Common myeloid progenitor, CD34-positive (primary cell): ENCODE results near the gene ZNF516.

Source experiments
- CTCF ChIA-PET: fragments of 350-600 bp; sonication (Branson Sonifier 250); formaldehyde crosslinking; loops from one replicate; lab custom pipeline; 2021; ENCODE audit warnings: antibody characterized with exemption; lab: Charles Lee
- POLR2A ChIA-PET: fragments of 350-600 bp; sonication (Branson Sonifier 250); formaldehyde crosslinking; loops from one replicate; lab custom pipeline; 2021; ENCODE audit warnings: antibody characterized with exemption; lab: Charles Lee
- DNase-seq, 3 donors: peaks; one replicate each; pipeline versions ENCODE4 v3.0.0 to v3.0.0-alpha.2; 2013
- H3K27ac ChIP-seq, 2 experiments: 1 replicate in 1 of 2; 2 replicates in 1 of 2; pipeline ENCODE4 v1.7.0; 2013; ENCODE audit warnings: inconsistent platforms in 2 of 2, low read length in 2 of 2, mild to moderate bottlenecking in 2 of 2, low read depth in 1 of 2, moderate library complexity in 1 of 2; ENCODE audit not compliant: severe bottlenecking in 2 of 2, insufficient read depth in 1 of 2, poor library complexity in 1 of 2
- H3K27me3 ChIP-seq, 5 experiments: replicated peaks in 2 of 5; 1 replicate in 3 of 5; 2 replicates in 2 of 5; pipeline versions ENCODE4 v1.6.1 to v1.7.0; 2013; ENCODE audit warnings: low read length in 4 of 5, mild to moderate bottlenecking in 2 of 5, moderate library complexity in 2 of 5, inconsistent platforms in 1 of 5; ENCODE audit not compliant: insufficient read depth in 5 of 5, control insufficient read depth in 4 of 5
- H3K36me3 ChIP-seq, 4 experiments: 1 replicate in 2 of 4; 2 replicates in 2 of 4; pipeline versions ENCODE4 v1.6.1 to v1.7.0; 2013; ENCODE audit warnings: low read length in 3 of 4, control low read depth in 1 of 4, mild to moderate bottlenecking in 1 of 4; ENCODE audit not compliant: control insufficient read depth in 4 of 4, insufficient read depth in 4 of 4
- H3K4me1 ChIP-seq, 4 experiments: 1 replicate in 3 of 4; 2 replicates in 1 of 4; pipeline versions ENCODE4 v1.6.1 to v1.7.1; 2013; ENCODE audit warnings: low read length in 3 of 4, mild to moderate bottlenecking in 3 of 4, control low read depth in 1 of 4, inconsistent platforms in 1 of 4, moderate library complexity in 1 of 4; ENCODE audit not compliant: control insufficient read depth in 4 of 4, insufficient read depth in 4 of 4; ENCODE audit errors: control extremely low read depth in 1 of 4
- H3K4me3 ChIP-seq, 7 experiments: 1 replicate in 4 of 7; 2 replicates in 3 of 7; pipeline versions ENCODE4 v1.5.1 to v1.7.0; 2013; ENCODE audit warnings: mild to moderate bottlenecking in 7 of 7, low read length in 6 of 7, moderate library complexity in 6 of 7, inconsistent platforms in 2 of 7, low read depth in 2 of 7, control low read depth in 1 of 7; ENCODE audit not compliant: insufficient read depth in 4 of 7, control insufficient read depth in 1 of 7; ENCODE audit errors: extremely low read depth in 1 of 7
- H3K9me3 ChIP-seq, 5 experiments: 1 replicate in 4 of 5; 2 replicates in 1 of 5; pipeline versions ENCODE4 v1.6.1 to v1.7.1; 2013; ENCODE audit warnings: low read length in 4 of 5, mild to moderate bottlenecking in 2 of 5, inconsistent platforms in 1 of 5, low read depth in 1 of 5, moderate library complexity in 1 of 5; ENCODE audit not compliant: control insufficient read depth in 4 of 5, insufficient read depth in 2 of 5; ENCODE audit errors: control extremely low read depth in 1 of 5
- WGBS: methylation state at CpG from one replicate; pipeline ENCODE4 v1.1.5; 2013; ENCODE audit not compliant: insufficient coverage; 5-methylcytosine and 5-hydroxymethylcytosine counted together

Gene ZNF516

DNA sequence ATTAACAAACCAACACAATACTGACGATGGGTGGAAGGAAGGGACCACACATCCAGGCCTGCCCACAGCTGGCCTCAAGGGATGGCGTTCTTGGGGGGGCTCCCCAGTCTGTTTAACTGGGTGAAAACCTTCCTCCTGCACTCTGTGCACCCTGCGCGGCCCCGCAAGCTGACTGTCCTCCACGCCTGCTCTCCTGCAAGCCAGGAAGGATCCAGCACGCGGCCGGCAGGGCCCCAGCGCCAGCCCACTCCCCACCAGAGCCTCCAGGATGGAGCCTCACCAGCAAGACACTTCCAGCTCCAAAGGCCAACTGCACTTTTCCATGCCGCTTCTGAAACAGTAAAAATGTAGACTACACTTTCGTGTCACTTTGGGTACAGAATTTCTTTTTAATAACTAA is 135.1 kb downstream of the ZNF516 start:
- no peak for DNase-seq
- CTCF ChIA-PET: no interaction called here
- POLR2A ChIA-PET: no interaction called here
- no peaks in the 10 kb centered on the region for H3K27me3 ChIP-seq
- peaks cover 14 to 71% (median 42%) of the 10 kb centered on the region in 4 experiments for H3K36me3 ChIP-seq
- no peaks in the 10 kb centered on the region for H3K4me1 ChIP-seq
- H3K27ac ChIP-seq: no peak overlapping the region
- no peaks in the 10 kb centered on the region for H3K9me3 ChIP-seq
- no peak overlapping the region for H3K4me3 ChIP-seq
- 98% methylated on average over 9 of the region's 12 CpGs for WGBS

DNA sequence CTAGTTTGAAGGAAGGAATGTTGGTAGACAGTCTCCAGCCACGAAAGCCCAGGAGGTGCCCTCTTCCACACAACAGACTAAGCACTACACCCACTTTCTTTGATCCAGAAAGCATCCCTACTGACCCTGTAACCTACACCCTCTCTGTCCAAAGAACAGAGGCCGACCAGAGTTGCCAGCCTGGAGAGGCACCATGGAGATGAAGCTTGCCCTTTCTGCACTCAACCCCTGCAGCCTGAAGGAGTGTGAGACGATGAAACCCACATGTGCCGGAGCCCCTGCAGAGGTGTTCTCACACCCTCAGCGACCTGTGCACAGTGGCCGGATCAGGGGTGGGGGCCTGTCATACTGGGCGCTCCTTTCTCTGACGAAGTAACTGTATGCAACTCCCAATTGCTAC is 136.3 kb downstream of the ZNF516 start:
- DNase-seq: no peak
- H3K4me1 ChIP-seq: no peaks in the 10 kb centered on the region
- POLR2A ChIA-PET: no interaction called here
- WGBS: 100% methylated on average over 7 of the region's 8 CpGs
- H3K36me3 ChIP-seq: peaks cover 13 to 62% (median 38%) of the 10 kb centered on the region in 4 experiments
- H3K4me3 ChIP-seq: no peak overlapping the region
- CTCF ChIA-PET: no interaction called here
- H3K9me3 ChIP-seq: peaks cover 0 to 2% (median 0%) of the 10 kb centered on the region in 5 experiments
- H3K27me3 ChIP-seq: no peaks in the 10 kb centered on the region
- H3K27ac ChIP-seq: no peak overlapping the region

DNA sequence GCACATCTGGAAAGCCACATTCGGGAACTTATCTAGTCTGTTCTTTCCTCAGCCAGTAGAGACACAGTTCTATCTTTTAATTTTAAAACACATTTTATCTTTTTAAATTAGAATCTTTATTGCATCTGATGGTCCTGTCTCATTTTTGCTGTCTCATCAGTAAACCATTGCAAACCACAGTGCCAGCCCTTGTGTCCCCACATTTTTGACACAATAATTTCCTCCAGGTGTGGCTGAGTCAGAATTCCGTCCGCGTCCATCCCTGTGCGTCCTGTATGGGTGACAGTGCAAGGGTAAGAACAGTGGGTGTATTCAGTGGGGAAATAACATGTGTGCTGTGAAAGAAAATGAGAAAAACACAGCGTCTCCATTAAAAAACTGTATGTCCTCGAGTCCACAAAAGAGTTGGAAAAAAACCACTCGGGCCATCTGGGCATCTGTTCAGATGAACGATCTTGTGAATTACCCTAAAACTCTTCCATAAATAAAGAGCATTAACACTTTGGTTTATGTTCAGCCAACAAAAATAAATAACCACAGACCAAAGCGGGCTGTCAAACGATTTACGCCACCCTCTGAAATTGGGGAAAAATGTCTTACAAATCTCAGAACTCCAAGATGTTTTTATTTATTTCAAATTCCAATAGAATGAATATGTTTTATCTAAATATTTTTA is 137.3 kb downstream of the ZNF516 start:
- POLR2A ChIA-PET: no interaction called here
- Histone ChIP-seq H3K4me1 (no peaks in the 10 kb centered on the region), H3K36me3 (peaks cover 11 to 52% (median 33%) of the 10 kb centered on the region in 4 experiments), H3K27me3 (no peaks in the 10 kb centered on the region), H3K4me3 (no peak overlapping the region), H3K9me3 (peaks cover 0 to 5% (median 2%) of the 10 kb centered on the region in 5 experiments), H3K27ac (no peak overlapping the region)
- WGBS: 77% methylated on average over 9 of the region's 12 CpGs
- CTCF ChIA-PET: no interaction called here
- DNase-seq: no peak

DNA sequence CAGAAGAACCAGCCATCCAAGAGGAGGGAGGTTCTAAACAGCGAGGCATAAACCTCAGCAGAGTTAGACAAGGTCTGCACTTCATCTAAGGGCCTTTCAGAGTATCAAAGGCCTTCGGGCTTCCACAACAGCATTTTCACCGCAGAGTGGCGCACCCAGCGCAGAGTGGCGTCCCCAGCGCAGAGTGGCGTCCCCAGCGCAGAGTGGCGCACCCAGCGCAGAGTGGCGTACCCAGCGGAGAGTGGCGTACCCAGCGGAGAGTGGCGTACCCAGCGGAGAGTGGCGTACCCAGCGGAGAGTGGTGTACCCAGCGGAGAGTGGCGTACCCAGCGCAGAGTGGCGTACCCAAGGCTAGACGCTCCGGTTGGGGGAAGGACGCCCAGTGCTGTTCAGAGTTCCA is 137.9 kb downstream of the ZNF516 start:
- H3K9me3 ChIP-seq: peaks cover 0 to 5% (median 2%) of the 10 kb centered on the region in 5 experiments
- peaks cover 11 to 46% (median 29%) of the 10 kb centered on the region in 4 experiments for H3K36me3 ChIP-seq
- CTCF ChIA-PET: no interaction called here
- POLR2A ChIA-PET: no interaction called here
- H3K27ac ChIP-seq: no peak overlapping the region
- 93% methylated on average over 26 of the region's 26 CpGs for WGBS
- H3K4me3 ChIP-seq: no peak overlapping the region
- no peaks in the 10 kb centered on the region for H3K4me1 ChIP-seq
- DNase-seq: no peak
- no peaks in the 10 kb centered on the region for H3K27me3 ChIP-seq

DNA sequence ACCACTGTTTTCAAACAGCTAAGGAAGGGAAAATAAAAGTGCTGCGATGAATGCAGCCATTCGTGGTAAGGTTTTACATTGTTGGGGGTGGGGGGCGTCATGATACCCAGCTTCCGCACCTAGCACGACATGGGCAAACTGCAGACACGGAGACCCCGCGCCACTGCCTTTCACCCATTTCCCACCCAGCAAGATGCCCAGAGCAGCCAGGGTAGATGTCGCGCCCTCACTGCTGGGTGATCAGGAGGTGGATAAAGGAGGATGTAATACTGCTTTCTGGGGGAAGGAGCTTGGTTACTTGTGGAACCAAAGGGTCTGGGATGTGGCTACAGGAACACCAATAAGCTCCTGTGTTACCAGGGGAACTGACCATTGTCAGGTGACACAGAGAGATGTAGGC is 138.4 kb downstream of the ZNF516 start:
- POLR2A ChIA-PET: no interaction called here
- no peaks in the 10 kb centered on the region for H3K27me3 ChIP-seq
- peaks cover 0 to 5% (median 2%) of the 10 kb centered on the region in 5 experiments for H3K9me3 ChIP-seq
- H3K36me3 ChIP-seq: peaks cover 10 to 41% (median 26%) of the 10 kb centered on the region in 4 experiments
- CTCF ChIA-PET: no interaction called here
- DNase-seq: no peak
- no peak overlapping the region for H3K4me3 ChIP-seq
- no peak overlapping the region for H3K27ac ChIP-seq
- H3K4me1 ChIP-seq: no peaks in the 10 kb centered on the region
- 100% methylated on average over 6 of the region's 10 CpGs for WGBS

- H3K27me3 ChIP-seq: no peaks in the 10 kb centered on the region
- no peaks in the 10 kb centered on the region for H3K4me1 ChIP-seq
- H3K36me3 ChIP-seq: peaks cover 6 to 26% (median 17%) of the 10 kb centered on the region in 4 experiments
- 60% methylated on average over 1 of the region's 1 CpG for WGBS
- DNase-seq: no peak
- no peak overlapping the region for H3K4me3 ChIP-seq
- POLR2A ChIA-PET: no interaction called here
- H3K9me3 ChIP-seq: peaks cover 0 to 5% (median 2%) of the 10 kb centered on the region in 5 experiments
- CTCF ChIA-PET: no interaction called here
- no peak overlapping the region for H3K27ac ChIP-seq
These were observed 140.7 kb downstream of the ZNF516 start for GRCh38 chr18:76354348-76354747.

- Histone ChIP-seq H3K27ac (no peak overlapping the region), H3K36me3 (peaks cover 6 to 20% (median 12%) of the 10 kb centered on the region in 4 experiments), H3K4me3 (no peak overlapping the region), H3K9me3 (peaks cover 0 to 5% (median 2%) of the 10 kb centered on the region in 5 experiments), H3K4me1 (peaks cover 0 to 2% (median 0%) of the 10 kb centered on the region in 4 experiments), H3K27me3 (no peaks in the 10 kb centered on the region)
- POLR2A ChIA-PET: no interaction called here
- CTCF ChIA-PET: no interaction called here
- no peak for DNase-seq
- 92% methylated on average over 2 of the region's 3 CpGs for WGBS
These were observed 141.5 kb downstream of the ZNF516 start for GRCh38 chr18:76353500-76353899.
